GM21737 (cell line): ENCODE data around the gene EFNA5.
A peak's percentile ranks its signal among the peaks of the same experiment; 100 is the strongest.
"Not testable (repeated sequence)": the region's sequence is repeated elsewhere in the genome, so short reads cannot be mapped to it uniquely, and the experiment has no call there.

Experiments used
- ATAC-seq: cut with Tn5 transposase; IDR thresholded peaks from one replicate; pipeline ENCODE4 v1.9.1; 2021; ENCODE audit warnings: mild to moderate bottlenecking, moderate library complexity; ENCODE audit not compliant: unreplicated experiment

EFNA5 gene

DNA sequence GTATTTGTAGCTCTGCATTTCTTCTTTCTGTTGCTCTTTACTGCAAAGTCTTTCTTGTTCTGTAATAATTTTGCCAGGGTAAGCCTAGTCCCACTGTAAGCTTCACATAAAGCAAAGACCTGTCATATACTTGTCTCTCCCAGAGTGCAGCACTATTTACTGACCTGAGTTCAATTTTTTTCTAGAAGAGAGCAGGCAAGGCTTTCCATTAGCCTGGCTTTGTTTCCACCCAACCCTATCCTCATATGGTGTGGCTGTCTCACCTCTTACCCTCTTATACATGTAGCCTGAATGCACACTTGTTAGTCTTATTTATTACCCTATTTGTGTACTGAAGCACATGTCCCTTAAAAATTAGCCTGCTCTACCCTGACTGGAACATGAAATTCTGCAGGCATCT lies 170.4 kb downstream of the EFNA5 start:
- no peak for ATAC-seq

DNA sequence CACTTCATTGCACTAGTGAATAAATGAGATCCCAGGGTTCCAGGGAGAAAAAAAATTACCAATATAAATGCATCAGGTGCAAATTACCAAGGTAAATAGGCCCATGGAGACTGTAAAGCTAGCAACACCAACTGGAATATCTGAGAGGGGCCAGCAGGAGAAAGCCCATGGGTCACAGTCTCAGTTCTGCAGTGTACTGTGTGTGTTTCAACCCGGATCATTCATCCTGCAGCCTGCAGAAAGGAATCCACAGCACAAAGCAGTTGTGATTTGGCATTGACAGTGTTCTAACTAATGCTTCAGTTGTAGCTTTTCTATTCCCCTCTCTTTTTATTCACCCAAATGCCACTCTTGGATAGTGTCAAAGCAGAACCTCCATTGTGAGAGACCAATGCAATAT lies 171.0 kb downstream of the EFNA5 start:
- no peak for ATAC-seq

DNA sequence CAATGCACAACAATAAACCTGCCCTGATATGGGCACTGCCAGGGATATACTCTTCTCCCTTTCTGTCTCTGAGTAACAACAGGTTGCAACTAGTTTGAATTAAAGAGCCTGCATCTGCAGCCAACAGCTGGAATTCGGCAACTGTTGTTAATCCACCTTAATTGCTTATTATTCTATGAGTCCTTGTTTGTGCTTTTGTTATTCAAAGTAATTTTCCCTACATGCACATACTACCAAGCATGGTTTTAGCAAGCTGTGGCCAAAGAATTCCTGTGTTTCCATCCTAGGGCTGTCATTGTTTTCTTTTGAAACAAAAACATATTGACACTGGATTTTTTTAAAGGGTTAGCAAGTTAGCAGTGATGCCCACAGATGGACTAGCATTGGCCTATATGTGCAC lies 171.5 kb downstream of the EFNA5 start:
- no peak for ATAC-seq

DNA sequence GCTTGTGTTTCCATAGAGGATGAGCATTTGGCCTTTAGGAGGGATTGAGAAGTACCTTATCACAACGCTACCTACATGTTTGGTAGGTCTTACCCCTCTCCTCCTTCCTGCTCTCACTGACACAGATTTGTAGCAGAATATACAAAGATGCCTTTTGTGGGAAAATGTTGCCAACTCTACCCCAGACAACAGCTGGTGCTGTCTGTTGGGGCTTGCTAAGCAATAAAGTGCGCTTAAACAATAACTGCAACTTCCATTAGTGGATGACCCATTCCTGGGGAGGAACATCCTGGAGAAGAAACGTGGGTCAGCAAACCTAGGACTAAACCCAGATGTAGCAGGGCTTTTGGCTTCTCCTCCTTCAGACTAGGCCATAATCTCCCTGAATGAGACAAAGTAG lies 174.3 kb downstream of the EFNA5 start:
- no peak for ATAC-seq

DNA sequence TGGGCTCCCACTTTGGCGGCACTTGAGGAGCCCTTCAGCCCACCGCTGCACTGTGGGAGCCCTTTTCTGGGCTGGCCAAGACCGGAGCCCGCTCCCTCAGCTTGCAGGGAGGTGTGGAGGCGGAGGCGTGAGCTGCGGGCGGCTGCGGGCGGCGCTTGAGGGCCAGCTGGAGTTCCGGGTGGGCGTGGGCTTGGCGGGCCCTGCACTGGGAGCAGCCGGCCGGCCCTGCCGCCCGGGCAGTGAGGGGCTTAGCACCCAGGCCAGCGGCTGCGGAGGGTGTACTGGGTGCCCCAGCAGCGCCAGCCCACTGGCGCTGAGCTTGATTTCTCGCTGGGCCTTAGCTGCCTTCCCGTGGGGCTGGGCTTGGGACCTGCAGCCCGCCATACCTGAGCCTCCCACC lies 176.6 kb downstream of the EFNA5 start:
- ATAC-seq = not testable (repeated sequence)

DNA sequence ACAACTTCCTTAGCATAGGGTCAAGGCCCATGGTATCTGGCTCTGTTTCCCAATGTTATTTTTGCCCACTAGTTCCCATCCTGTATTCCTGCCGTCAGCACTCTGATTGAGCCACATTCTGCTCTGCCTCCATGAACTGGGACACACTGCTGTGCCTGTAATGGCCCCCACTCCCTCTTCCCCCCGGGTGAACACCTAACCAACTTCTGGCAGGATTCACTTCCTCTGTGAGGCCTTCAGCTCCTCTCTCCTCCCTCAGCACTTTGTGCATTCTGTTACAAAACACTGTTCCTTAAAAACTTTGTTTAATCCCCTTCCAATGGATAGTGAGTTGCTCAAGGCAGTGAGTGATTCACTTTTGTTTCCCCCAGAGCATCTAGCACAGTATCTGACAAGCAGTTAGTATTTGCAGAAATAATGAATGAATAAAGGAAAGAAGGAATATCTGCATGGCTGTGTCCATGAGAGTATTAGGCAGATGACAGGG lies 183.6 kb downstream of the EFNA5 start:
- ATAC-seq = no peak

DNA sequence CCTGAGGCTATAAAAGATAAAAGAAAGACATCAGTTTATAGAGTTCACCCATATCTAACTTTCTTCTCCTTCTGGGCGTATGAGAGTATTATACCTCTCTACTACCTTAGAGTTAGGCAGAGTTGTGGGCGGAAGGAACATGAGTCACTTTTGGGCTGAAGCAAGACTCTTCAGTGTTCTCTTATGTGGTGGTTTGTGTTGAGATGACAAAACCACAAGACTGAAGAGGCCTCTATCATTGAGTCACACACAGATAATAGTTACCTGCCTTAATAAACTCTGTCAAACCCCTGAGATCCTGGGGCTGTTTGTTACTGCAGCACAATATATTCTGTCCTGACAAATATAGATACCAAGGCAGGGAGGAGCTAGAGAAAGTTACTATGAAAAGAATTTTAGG lies 184.2 kb downstream of the EFNA5 start:
- ATAC-seq = no peak

DNA sequence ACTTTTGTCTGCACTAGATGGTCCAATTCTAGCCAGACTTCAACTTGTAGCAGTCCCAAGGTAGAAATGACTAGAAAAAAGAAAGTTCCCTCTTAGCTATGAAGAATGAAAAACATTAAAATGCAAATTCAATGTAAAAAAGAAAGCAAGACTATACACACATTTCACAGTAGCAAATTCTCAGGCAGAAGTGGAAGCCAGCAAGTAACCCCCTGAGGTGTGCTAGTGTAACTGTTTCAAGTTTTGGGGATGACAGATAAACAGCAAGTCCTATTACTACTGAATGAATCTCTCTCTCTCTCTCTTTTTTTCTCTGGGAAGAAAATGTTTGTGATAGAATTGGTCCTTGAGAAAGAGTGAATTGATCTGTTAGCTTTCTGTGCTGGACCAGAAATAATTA lies 185.6 kb downstream of the EFNA5 start:
- ATAC-seq = peak; percentile 74

DNA sequence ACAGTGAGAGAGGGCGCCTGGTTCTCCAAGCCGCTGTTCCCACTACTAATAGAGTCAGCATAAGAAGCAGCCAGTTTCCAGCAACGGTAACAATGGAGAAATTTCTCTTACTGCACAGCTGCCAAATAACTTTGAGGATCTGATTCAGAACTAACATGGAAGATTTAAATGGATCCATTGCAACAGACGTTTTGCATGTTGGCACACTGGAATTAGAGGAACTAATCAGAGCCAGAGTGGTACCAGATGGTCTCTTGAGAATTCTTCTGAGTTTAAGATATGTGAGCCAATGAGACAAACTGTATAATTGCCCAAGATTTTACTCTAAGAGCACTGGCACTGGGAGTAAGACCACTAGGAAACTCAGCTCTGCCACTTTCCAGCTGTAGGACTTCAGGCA lies 186.5 kb downstream of the EFNA5 start:
- no peak for ATAC-seq

DNA sequence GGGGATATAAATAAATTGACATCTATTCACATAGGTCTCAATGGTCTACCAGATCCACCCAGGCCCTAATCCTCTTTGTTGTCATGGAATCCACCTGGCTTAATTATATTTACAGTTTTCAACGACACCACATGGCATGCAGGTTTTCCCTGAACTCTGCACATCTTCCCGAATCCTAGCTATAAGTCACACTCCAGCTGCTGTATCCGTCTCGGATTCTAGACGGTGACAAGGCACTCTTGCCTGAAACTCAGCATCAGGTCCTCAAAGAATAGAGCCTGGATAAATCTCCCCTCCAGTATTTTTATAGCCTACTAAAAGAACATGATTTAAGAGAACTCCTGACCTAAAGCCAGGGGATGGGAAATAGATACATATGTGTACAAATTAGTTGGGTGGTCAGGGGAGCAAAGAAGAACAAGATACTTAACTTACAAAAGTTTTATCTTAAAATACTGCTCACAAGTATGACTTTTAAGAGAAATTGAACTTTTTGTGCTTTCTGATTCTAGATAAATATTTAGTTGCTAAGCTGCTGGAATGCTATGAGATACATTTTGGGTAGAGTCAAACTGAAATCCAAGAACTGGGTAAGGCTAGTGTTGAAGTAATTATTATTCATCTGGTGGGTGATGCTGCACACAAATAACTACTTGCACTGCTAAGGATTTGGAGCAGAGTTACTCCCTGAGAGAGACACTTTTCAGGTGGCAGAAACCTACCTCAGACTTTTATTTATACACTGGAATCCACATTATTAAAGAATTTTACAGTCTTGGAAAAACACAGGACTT lies 187.3 kb downstream of the EFNA5 start:
- no peak for ATAC-seq

DNA sequence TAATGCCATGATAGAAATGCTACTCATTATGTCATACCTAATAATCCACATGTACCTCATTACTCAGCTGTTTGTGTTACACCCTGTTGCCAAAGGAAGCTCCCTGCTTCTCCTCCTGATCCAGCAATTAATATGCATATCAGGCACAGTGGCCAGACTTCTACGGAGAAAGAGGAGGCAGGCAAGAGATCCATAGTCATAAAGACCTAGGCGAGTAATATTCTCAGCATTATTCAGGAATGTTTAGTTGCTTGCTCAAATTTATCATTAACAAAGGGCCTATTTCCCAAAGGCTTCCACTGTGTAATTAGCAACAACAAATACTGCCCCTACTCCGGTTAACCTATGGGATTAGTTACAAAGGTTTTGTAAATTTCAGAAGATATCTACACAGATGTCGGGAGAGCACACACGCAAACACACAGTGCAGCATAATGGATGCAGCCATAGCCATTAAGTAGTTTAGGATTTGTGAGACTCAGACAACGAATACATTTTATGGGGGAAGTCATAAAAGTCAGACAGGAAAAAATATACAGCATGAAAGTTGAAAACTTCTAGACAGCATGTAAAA lies 192.6 kb downstream of the EFNA5 start:
- ATAC-seq = no peak

DNA sequence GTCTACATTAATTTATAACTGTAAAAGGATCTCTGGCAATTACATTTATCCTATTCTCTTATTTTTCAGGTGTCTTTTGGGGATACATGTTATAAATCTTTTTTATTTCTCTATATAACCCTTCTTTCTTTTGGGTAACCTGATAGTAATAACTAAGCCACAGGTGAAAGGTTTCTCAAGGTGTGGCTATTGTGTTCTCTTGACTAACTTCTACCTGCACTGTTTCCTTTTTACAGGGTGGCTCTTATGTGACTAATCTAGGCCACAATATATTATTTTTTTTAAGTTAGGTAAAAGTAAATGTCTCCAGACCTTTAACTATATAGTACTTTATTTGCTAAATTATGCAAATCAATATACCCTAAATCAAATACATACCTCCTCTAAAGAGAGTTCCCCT lies 193.2 kb downstream of the EFNA5 start:
- no peak for ATAC-seq

DNA sequence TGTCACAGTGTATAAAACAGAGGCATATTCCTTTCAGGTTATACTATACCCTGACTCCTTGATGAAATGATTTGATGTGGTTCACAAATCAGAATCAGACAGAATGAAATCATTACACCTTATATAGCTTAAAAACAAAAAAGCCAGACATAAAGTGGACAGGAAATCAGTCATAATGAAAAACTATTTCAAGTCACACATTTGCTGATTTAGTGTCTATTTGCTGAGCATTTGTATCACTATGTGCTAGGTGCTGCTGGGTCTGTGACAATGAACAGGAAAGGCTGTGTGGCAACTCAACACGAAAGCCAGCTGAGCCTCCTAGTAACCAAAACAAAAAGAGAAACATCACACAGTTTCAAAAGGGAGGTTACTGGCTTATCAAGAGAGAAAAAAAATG lies 194.0 kb downstream of the EFNA5 start:
- ATAC-seq = peak; percentile 91

DNA sequence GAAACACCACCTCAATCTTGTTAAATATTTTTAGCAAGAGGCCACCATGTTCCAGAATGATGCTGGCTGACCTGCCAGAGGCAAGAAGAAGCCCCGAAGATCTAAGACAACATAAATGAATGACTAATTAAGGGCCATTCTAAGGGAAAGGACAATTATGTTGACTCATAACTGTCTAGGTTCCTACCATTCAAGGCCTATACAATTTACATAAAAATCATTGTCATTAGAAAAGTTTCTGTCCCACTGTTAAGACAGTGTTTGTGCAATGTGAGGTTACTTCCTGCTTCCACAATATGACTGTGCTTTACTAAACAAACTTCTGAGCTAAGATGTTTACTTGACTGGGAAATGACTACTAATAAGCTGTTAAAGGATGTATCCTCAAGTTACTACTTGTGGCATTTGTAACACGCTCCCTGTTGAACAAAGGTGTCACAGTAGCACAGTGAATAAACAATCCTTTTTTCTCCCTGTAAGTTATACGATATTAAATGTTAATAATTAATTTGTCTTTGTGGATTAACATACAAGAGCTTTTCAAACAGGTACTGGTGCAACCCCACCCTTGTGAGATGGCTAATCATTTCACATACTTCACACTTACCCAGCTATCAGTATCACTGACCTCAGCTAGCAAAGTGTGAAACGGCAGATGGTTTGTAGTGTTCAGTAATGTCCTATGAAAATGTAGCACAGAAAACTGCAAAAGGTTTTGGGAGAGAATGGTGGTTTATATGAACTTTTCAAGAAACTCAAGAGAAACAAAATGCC lies 195.8 kb downstream of the EFNA5 start:
- peak; percentile 59 for ATAC-seq

DNA sequence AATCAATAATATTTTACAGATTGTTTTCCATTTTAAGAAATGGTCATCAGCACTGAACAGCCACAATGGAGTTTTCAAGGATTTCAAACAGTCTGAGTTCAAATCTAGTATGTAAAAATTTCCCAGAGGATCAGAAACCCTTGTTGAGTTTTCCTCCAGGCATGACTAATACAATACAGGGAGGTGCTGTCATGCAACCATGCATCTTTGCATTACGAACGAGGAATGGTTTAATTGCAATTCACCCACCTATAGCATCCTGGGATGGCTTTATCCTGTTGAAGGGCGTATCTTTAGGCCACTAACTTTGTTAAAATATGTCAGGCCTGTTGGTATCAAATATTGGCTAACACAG lies 196.4 kb downstream of the EFNA5 start:
- no peak for ATAC-seq

DNA sequence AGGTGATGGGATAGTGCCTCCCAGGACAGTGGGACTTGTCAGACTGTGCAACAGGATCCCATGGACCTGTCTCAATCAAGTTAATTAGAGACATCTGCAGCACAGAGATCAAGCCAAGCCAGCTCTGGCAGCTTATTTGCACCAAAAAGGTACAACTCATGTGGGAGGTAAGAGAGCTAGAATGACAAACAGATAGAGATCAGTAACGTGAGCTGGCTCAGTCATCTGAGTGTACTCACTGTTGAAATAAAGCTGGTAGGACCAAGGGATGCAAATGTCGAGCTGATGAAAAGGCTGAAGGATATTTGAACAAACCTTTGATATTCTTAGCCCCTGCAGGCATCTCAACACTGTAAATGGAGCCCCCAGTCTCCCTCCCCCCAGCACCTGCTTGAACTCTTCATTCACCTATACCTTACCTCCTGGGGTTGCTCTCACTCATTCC lies 198.1 kb downstream of the EFNA5 start:
- no peak for ATAC-seq

DNA sequence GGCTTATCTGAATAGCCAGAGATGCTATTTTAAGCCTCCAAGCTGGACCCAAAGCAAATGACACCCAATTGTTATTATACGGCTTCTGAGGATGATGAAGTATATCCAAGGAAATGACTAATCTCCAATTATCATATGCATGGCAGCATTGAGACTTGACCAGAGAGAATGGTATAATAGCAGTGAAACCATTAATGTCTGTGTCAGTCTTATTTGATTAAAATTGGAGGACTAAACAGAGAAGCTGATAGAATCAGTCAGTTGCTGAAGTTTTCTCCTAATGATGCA lies 200.5 kb downstream of the EFNA5 start:
- ATAC-seq = no peak

DNA sequence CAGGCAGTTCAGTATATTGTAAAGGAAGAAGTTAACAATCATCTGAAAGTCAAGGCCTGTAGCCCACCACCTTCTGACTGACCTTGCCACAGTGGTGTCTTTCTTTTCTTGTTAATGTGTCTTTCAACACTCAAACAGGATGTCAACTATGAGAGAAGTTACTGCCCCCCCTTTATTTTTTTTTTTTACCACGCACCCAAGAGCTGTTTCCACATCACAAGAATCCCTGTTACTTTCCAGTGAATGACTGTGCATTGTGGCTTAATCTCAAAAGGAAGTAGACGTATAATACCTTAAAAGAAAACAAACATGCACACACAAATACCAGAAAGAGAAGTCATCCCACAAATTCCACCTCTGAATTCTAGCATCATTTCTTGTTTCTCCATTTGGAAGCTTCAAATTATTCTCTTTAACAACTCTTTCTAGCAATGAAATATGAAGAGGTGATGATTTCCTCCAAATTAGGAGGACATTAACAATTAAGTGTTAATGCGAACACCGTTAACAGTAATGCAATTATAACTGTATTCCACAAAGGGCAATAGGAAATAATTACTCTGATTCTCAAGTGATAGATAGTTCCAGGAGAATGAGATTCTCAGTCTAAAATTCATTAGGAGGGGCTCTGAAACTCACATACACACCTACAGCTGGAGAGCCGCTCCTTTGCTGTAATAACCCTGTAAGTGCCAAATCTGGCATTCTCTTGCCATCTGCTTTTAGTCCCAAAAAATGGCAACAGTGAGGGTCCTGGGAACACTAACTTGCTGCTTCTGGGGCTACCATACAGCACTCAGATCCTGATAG lies 201.0 kb downstream of the EFNA5 start:
- no peak for ATAC-seq

DNA sequence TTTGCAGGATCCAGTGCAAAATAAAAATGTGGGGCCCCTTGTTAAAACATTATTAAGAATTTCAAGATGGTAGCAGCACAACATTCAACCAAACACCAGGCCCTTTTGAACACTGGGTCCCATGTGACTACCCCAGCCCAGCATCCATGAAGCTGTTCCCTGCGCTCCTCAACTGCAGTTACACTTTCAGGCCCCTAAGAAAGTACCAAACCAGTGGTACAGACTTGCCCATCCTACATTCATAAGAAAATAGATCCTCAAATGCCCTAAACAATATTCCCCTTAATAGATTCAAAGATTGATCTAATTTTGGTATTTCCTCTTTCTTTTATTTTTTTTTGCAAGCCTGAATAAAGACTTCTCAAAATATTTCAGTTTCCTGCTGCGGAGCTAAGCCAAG lies 201.7 kb downstream of the EFNA5 start:
- ATAC-seq = no peak

DNA sequence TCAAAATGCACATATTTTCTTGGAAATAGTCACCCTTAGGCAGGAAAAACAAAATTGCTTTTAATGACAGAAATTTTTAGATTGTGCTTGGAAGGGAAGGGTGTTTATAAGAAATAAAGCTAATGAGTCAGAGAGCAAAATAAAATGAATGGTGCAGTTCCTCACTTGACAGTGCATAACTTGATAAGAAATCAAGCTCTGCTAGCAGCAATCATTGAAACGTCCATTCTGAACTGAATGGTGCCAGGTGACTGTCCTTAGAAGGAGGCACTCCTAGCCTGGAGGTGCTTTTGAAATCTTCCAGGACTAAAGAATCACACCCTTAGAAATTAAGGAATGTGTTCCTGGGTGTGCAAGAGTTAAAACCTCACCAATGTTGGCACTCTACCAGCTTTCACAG lies 202.5 kb downstream of the EFNA5 start:
- no peak for ATAC-seq
